Glutamatergic neuron (in vitro differentiated cells): ENCODE results near the gene PTPRJ. TPM values are rescaled to one million over a fixed set of nuclear protein-coding genes. Genes with fewer than 3 reads are reported as not detected.

ENCODE experiments used
- DNase-seq: peaks from one replicate; pipeline ENCODE4 v3.0.0; 2022
- H3K27ac Mint-ChIP-seq: one replicate; pipeline ENCODE4 v1.8.0; 2020; ENCODE audit warnings: mild to moderate bottlenecking, mixed read lengths, inconsistent platforms; ENCODE audit not compliant: unreplicated experiment
- H3K27me3 Mint-ChIP-seq: one replicate; pipeline ENCODE4 v1.8.0; 2020; ENCODE audit warnings: mild to moderate bottlenecking, moderate library complexity, mixed read lengths, inconsistent platforms; ENCODE audit not compliant: unreplicated experiment
- H3K36me3 Mint-ChIP-seq: one replicate; pipeline ENCODE4 v1.8.0; 2020; ENCODE audit warnings: mild to moderate bottlenecking, mixed read lengths, inconsistent platforms; ENCODE audit not compliant: unreplicated experiment
- H3K4me1 Mint-ChIP-seq: one replicate; pipeline ENCODE4 v1.8.0; 2020; ENCODE audit warnings: mild to moderate bottlenecking, low read depth, mixed read lengths, inconsistent platforms; ENCODE audit not compliant: unreplicated experiment
- H3K4me3 Mint-ChIP-seq: one replicate; pipeline ENCODE4 v1.8.0; 2020; ENCODE audit warnings: mild to moderate bottlenecking, mixed read lengths, inconsistent platforms; ENCODE audit not compliant: unreplicated experiment
- H3K9me3 Mint-ChIP-seq: one replicate; pipeline ENCODE4 v1.8.0; 2020; ENCODE audit warnings: mild to moderate bottlenecking, moderate library complexity, mixed read lengths, inconsistent platforms; ENCODE audit not compliant: unreplicated experiment
- total RNA-seq: library from RNA; stranded (reverse); fragmentation: NEBNext Ultra II Directional; extraction: Animal tissue kit (Norgen Biotek cat#: 25700); gene quantifications from one replicate; pipeline ENCODE4 v1.2.1, GENCODE V29; 2021; ENCODE audit not compliant: unreplicated experiment
- TF ChIP-seq, protein P1 (sequence below): fragments of 200-600 bp; sonication (generic); IDR thresholded peaks from one replicate; pipeline ENCODE4 v1.5.0; 2021; ENCODE audit not compliant: partially characterized antibody, unreplicated experiment

The PTPRJ gene
- total RNA-seq, 1 donor from 2014 or later = 2.4 TPM

DNA sequence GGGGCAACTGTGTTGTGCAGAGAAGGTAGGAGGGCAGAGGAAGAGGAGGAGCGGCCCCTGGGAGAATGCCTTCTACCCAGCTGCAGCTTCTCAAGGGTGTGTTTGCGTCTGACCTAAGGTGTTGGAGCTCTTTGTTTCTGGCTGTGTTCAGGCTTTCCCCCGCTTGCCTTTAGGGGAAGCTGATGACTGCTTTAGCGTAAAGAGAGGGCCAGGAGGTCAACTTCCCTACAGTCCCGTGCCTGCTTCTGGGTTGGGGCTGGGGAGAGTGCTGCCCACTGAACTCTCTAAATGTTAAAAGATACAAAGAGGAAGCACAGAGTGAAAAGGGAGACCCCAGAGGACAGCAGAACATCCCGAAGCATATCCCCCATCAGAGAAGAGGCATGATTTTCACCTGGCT, 99.2 kb downstream of the PTPRJ start:
- no peak overlapping the region for H3K27ac Mint-ChIP-seq
- H3K27me3 Mint-ChIP-seq = no peaks in the 10 kb centered on the region
- no peaks in the 10 kb centered on the region for H3K36me3 Mint-ChIP-seq
- peaks cover 3% of the 10 kb centered on the region for H3K9me3 Mint-ChIP-seq
- DNase-seq = no peak
- no peaks in the 10 kb centered on the region for H3K4me1 Mint-ChIP-seq
- TF ChIP-seq, protein P1, sequence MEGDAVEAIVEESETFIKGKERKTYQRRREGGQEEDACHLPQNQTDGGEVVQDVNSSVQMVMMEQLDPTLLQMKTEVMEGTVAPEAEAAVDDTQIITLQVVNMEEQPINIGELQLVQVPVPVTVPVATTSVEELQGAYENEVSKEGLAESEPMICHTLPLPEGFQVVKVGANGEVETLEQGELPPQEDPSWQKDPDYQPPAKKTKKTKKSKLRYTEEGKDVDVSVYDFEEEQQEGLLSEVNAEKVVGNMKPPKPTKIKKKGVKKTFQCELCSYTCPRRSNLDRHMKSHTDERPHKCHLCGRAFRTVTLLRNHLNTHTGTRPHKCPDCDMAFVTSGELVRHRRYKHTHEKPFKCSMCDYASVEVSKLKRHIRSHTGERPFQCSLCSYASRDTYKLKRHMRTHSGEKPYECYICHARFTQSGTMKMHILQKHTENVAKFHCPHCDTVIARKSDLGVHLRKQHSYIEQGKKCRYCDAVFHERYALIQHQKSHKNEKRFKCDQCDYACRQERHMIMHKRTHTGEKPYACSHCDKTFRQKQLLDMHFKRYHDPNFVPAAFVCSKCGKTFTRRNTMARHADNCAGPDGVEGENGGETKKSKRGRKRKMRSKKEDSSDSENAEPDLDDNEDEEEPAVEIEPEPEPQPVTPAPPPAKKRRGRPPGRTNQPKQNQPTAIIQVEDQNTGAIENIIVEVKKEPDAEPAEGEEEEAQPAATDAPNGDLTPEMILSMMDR = no peak
- H3K4me3 Mint-ChIP-seq = no peak overlapping the region

DNA sequence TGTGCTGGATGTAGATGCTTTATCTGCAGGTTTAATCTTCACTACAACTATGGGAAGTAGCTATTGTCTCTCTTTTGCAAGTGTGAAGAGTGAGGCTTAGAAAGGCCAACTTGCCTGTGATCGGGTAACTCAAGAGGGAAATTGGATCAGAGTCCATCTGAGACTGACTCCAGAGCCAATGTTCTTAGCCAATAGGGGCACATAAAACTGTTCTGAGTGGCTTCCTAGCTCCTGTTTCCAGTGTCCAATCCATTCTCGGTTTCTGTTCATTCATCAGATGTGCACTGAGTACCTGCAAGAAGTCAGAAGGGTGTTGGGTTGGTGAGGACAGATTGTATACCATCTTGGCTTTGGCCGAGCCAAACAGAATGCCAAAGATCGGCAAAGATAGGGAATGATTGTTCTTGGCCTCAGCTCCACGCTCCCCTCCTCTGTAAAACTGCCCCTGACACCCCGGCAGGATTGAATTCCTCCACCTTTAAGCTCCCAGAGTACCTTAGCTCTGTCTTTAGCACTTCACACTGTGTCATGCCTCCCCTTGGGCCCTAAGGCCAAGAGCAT, 100.0 kb downstream of the PTPRJ start:
- H3K9me3 Mint-ChIP-seq = peaks cover 3% of the 10 kb centered on the region
- H3K4me1 Mint-ChIP-seq = no peaks in the 10 kb centered on the region
- H3K36me3 Mint-ChIP-seq = no peaks in the 10 kb centered on the region

DNA sequence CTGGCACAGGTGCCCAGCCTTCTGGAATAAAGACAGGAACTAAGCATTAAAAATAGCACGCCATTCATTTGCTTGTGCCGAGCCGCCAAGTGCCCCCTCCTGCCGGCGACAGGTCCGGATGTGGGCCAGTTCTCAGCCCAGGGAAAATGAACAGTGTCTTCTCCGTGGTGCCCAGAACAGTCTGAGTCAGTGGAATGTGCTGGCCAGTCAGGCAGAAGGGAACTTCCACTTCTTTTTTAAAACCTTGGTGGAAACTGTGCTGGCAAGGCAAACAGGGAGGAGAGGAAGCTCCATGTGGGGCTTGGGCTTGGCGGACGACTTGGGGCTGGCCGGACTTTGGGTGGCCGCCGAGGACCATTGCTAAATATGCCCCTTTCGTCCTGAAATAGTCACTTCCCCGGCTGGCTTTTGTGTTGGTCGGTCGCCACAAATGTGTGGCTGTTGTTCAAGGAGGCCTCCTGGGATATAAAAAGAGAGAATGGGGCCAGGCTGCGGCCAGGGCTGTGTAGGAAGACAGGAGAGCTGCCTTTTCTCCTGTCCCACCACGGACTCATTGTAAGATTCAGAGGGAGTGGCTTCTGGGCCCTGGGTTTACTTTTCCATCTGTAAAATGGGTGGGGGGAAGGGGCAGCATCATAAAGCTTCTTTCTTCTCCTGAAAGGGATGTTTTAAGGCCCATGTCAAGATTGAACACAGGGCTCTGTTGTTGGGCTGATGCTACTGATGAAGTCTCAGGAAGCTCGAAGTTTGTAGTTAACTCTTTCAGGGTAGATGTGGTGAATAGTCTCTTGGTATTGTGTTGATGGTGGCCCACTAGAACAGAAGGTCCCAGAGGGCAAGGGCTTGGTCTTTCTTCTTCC, 101.0 kb downstream of the PTPRJ start:
- Mint-ChIP-seq H3K4me1 (no peaks in the 10 kb centered on the region), H3K27ac (no peak overlapping the region), H3K9me3 (peaks cover 3% of the 10 kb centered on the region), H3K4me3 (no peak overlapping the region), H3K27me3 (no peaks in the 10 kb centered on the region), H3K36me3 (no peaks in the 10 kb centered on the region)
- TF ChIP-seq, protein P1 = no peak
- DNase-seq = no peak

More for the DNA sequence above, 100.0 kb downstream of the PTPRJ start:
- Mint-ChIP-seq H3K27me3 (no peaks in the 10 kb centered on the region), H3K4me3 (no peak overlapping the region), H3K27ac (no peak overlapping the region)
- TF ChIP-seq, protein P1 = no peak
- DNase-seq = no peak

DNA sequence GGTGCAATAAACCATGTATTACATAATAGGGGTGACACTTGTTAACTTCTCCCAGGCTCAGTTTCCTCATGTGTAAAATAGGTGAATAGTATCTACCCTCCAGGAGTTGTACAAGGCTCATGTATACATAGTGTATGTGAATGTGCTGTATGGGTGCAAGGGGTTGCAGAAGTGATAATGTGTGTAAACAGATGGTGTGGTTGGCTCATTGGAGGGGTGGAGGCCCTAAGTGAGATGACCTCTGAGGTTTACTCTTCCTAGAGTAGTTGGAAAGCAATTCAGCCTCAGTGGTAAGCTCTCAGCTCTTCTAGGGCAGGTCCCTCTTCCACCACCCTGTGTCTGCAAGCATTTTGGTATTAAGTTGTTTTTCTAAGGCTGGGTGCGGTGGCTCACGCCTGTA, 102.4 kb downstream of the PTPRJ start:
- H3K36me3 Mint-ChIP-seq = no peaks in the 10 kb centered on the region
- no peak overlapping the region for H3K27ac Mint-ChIP-seq
- H3K4me3 Mint-ChIP-seq = no peak overlapping the region
- H3K9me3 Mint-ChIP-seq = peaks cover 3% of the 10 kb centered on the region
- TF ChIP-seq, protein P1 = no peak
- no peak for DNase-seq
- no peaks in the 10 kb centered on the region for H3K27me3 Mint-ChIP-seq
- no peaks in the 10 kb centered on the region for H3K4me1 Mint-ChIP-seq

DNA sequence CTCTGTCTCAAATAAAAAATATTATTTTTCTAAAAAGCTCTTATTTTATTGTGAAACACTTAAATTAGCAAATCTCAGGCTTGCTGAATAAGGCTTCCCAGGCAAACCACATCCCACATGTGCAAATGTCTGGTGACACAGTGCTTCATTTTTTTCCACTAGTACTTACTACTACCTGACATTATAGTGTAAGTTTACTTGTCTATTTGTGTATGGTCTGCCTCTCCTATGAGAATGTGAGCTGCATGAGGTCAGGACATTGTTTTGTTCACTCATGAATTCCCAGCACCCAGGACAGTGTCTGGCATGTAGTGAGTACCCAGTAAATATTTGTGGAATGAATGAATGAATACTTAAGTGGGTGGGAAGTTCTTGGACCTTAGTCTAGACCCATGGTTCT, 103.1 kb downstream of the PTPRJ start:
- Mint-ChIP-seq H3K4me3 (no peak overlapping the region), H3K9me3 (peaks cover 3% of the 10 kb centered on the region), H3K27ac (no peak overlapping the region), H3K4me1 (no peaks in the 10 kb centered on the region), H3K36me3 (no peaks in the 10 kb centered on the region), H3K27me3 (no peaks in the 10 kb centered on the region)
- TF ChIP-seq, protein P1 = no peak
- no peak for DNase-seq
